ENCODE results near the gene GNAO1.

GNAO1 gene

GRCh38 chr16:56325956-56326355, 134.7 kb downstream of the GNAO1 start:
- no peak overlapping the region for H3K27ac Mint-ChIP-seq

GRCh38 chr16:56327071-56327928, 136.0 kb downstream of the GNAO1 start:
- H3K4me3 Mint-ChIP-seq: no peak overlapping the region
- H3K9me3 Mint-ChIP-seq: no peaks in the 10 kb centered on the region
- H3K4me1 Mint-ChIP-seq: no peaks in the 10 kb centered on the region
- TF ChIP-seq CTCF (IDR thresholded peaks at IDR 0.05; ENCODE audit: unreplicated experiment in 3 of 3): no peak
- H3K27me3 Mint-ChIP-seq (ENCODE audit: low read depth): no peaks in the 10 kb centered on the region
- no peaks in the 10 kb centered on the region for H3K36me3 Mint-ChIP-seq (ENCODE audit: low read depth)
- H3K27ac Mint-ChIP-seq: no peak overlapping the region

More at GRCh38 chr16:56325956-56326355, 134.7 kb downstream of the GNAO1 start:
- H3K4me1 Mint-ChIP-seq: no peaks in the 10 kb centered on the region
- no peak for TF ChIP-seq CTCF (IDR thresholded peaks at IDR 0.05; ENCODE audit: unreplicated experiment in 3 of 3)
- no peaks in the 10 kb centered on the region for H3K36me3 Mint-ChIP-seq (ENCODE audit: low read depth)
- H3K4me3 Mint-ChIP-seq: no peak overlapping the region
- no peaks in the 10 kb centered on the region for H3K9me3 Mint-ChIP-seq
- H3K27me3 Mint-ChIP-seq (ENCODE audit: low read depth): no peaks in the 10 kb centered on the region

DNA sequence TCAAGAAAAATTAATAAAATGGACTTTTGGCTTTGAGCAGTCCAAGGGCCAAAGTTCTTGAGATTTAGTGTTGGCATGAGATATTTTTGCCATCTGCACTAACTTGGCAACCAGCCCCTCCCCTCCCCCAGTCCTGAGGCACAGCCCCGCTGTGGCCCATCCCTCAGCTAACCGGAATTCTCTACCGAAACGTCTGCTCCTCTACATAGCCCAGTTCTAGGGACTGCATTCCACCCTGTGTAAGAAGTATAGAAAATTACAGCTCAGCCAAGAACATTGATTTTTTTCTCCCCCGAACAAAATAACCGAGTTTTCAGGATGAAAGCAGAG, 136.6 kb downstream of the GNAO1 start:
- H3K9me3 Mint-ChIP-seq: no peaks in the 10 kb centered on the region
- no peak overlapping the region for H3K27ac Mint-ChIP-seq
- no peaks in the 10 kb centered on the region for H3K36me3 Mint-ChIP-seq (ENCODE audit: low read depth)
- no peaks in the 10 kb centered on the region for H3K27me3 Mint-ChIP-seq (ENCODE audit: low read depth)
- no peak for TF ChIP-seq CTCF (IDR thresholded peaks at IDR 0.05; ENCODE audit: unreplicated experiment in 3 of 3)
- no peaks in the 10 kb centered on the region for H3K4me1 Mint-ChIP-seq
- no peak overlapping the region for H3K4me3 Mint-ChIP-seq

GRCh38 chr16:56328276-56329022, 137.2 kb downstream of the GNAO1 start:
- H3K4me1 Mint-ChIP-seq: no peaks in the 10 kb centered on the region
- H3K27me3 Mint-ChIP-seq (ENCODE audit: low read depth): peaks cover 2% of the 10 kb centered on the region
- no peaks in the 10 kb centered on the region for H3K36me3 Mint-ChIP-seq (ENCODE audit: low read depth)
- H3K27ac Mint-ChIP-seq: no peak overlapping the region
- TF ChIP-seq CTCF (IDR thresholded peaks at IDR 0.05; ENCODE audit: unreplicated experiment in 3 of 3): no peak
- H3K9me3 Mint-ChIP-seq: no peaks in the 10 kb centered on the region
- no peak overlapping the region for H3K4me3 Mint-ChIP-seq

GRCh38 chr16:56329887-56330286, 138.6 kb downstream of the GNAO1 start:
- H3K27me3 Mint-ChIP-seq (ENCODE audit: low read depth): peaks cover 4% of the 10 kb centered on the region
- no peaks in the 10 kb centered on the region for H3K9me3 Mint-ChIP-seq
- no peaks in the 10 kb centered on the region for H3K36me3 Mint-ChIP-seq (ENCODE audit: low read depth)
- H3K4me1 Mint-ChIP-seq: no peaks in the 10 kb centered on the region
- no peak overlapping the region for H3K27ac Mint-ChIP-seq
- no peak overlapping the region for H3K4me3 Mint-ChIP-seq
- TF ChIP-seq CTCF (IDR thresholded peaks at IDR 0.05; ENCODE audit: unreplicated experiment in 3 of 3): no peak
